NCI-H345 treated with DMSO at 0.1 percent for 48 hours (cell line): Measurements from ENCODE around the gene EFEMP1.

Experiments
- DNase-seq: peaks from one replicate; lab custom pipeline; 2025; ENCODE audit not compliant: unreplicated experiment; lab: John Stamatoyannopoulos, UW

The EFEMP1 gene

DNA sequence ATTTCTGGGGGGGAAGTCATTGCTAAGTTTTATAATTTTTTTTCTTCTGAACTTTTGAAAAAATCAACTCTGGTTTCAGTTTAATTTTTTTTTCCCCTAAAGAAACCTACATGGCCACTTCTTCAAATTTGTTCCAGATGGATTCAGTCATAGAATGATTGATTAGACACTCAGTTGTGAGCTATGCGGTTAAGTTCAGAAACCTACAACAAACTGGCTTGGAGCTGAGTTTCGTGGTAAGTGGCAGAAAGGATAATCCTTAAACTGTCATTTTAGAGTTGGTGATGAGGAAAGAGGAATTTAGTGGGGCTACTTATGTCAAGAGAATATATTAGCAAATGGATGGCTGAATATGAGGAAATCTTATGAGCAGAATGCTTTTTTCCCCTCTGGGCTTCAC lies 23.7 kb downstream of the EFEMP1 start:
- no peak for DNase-seq

DNA sequence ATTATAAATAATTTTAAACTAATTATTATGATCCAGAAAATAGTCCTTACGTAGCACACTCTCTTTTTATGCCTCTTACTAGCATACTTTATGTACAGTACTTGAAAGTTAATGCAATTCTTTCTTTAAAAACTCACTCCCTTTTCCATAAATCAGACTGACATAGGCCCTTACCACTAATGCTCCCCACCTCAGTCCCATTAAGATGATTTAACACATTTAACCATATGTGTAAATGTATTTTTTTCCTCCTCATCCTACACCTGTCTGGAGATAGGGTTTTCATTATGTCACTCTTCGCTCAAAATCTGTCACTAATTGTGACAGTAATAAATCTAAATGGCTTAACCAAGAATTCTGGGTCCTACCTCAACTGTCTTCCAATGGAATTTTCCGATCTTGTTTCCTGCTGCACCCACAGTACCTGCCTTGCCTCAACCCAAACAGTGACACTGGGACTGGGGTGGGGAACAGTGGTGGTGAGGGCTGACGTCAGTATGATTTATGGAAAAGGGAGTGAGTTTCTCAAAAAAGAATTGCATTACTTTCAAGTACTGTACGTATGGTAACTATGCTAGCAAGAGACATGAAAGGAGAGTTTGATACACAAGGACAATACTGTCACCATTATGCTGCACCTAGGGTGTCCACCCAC lies 25.1 kb downstream of the EFEMP1 start:
- no peak for DNase-seq

GRCh38 chr2:55896633-55897032 lies 26.9 kb downstream of the EFEMP1 start:
- DNase-seq, result no peak

DNA sequence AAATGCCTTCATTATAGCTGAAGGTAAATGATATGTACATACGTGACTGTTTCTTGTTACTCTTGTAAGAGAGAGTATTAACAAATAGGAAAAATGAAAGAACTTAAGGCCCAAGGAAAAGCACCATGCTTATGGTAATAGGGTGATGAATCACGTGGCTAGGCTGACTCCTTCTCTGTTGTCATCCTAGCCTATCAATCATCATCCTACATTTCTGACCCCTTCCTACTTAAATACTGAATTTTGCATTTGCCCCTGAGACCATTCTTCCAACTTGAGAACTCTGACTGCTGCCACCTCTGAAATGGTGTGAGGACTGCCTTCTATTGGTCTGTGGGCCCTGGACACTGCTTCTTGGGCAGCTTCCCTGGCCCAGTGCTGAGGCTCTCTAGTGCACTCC lies 28.9 kb downstream of the EFEMP1 start:
- no peak for DNase-seq

- DNase-seq, result no peak
These were observed 31.9 kb downstream of the EFEMP1 start for GRCh38 chr2:55891671-55892094.

GRCh38 chr2:55888936-55889335 lies 34.6 kb downstream of the EFEMP1 start:
- DNase-seq, result no peak

GRCh38 chr2:55887901-55888624 lies 35.5 kb downstream of the EFEMP1 start:
- no peak for DNase-seq

DNA sequence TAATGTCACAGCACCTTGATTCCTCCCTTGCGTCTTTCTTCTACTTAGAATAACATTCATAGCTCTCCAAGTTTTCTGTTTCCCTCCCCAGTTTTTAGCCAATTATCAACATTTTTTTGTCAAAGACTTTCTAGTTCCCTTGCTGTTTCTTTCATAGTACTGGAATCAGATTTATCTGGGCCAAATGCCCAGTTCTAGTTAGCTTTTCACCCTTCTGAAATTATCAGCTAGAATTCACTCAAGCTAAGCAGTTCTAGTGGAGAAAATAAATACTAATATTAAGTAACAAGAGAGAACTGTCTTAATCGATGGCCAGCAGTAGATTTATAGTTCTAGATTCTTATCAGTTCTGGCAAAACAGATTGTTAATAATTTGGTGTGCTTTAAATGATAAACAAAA lies 36.2 kb downstream of the EFEMP1 start:
- DNase-seq, result no peak

GRCh38 chr2:55885944-55886281 lies 37.7 kb downstream of the EFEMP1 start:
- no peak for DNase-seq

DNA sequence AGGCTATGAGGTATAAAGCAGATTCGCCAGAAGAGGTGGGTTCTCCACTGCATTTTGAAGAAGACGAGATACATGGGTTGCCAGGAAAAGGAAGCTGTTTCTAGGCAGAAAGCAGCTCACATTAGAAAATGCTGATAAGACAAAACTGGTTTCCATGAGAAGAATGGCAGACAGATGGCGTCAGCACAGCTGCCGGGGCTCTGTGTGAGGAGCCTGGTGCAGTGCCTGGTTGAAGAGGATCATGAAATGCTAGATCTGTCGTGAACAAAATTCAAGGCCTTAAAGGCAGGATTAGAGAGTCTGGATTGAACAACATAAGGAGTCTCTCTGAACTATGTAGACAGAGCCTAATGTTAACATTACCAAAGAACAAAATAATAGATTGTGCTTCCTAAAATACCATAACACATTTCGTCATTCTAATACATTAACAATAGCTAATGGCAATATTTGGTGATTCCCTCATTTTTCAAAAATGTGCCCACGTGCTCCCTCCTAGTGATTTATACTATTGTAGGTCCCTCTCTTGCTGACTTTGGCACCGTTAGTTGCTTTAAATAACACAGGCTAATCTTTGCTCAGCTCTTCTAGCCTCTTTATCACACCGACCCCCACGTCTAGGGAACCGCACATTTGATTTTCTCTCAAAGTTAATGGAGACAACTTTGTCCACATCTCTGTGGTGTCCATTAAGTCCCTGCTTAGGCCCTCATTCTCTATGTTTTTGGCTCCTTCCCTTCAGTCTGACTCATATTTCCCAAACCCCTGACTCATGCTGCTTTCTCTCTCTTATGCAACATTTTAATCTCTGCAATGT lies 38.2 kb downstream of the EFEMP1 start:
- DNase-seq, result no peak

DNA sequence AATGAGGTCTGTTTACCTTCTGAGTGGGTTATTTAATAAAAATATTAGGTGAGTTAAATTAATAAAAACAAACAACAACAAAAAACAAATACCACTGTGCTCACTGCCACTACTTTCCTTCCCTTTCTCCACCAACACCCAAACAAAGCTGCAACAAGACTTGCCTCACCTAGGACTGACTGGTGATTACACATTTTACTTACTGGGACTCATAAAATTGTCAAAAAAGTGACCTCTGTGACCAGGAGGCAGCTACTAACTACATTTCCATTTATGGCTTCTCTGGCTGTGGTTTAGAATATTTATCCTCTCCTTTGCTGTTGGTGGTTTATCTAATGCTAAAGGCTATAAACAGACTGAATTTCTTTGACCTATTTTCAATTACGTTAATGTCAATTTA lies 39.8 kb downstream of the EFEMP1 start:
- no peak for DNase-seq

DNA sequence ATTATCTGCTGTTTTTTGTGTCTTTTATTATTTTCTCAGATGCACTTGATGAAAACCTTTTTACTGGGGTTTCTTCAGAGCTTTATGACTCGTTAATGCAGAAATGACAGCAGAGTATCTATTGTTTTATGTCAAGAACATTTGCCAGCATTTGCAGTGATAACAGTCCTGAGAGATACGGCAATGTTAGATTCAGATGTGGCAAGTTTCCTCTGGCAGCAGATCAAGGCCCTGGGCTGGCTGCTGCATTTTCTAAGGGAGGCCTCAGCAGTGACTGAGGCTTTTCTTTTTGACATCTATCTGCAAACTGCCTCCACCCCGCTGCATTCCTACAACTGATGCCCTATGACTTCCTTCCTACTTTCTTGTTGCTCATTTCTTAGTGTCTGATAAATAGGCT lies 40.2 kb downstream of the EFEMP1 start:
- no peak for DNase-seq

GRCh38 chr2:55882954-55883353 lies 40.6 kb downstream of the EFEMP1 start:
- no peak for DNase-seq

- no peak for DNase-seq
These were observed 43.0 kb downstream of the EFEMP1 start for GRCh38 chr2:55880416-55881143.

DNA sequence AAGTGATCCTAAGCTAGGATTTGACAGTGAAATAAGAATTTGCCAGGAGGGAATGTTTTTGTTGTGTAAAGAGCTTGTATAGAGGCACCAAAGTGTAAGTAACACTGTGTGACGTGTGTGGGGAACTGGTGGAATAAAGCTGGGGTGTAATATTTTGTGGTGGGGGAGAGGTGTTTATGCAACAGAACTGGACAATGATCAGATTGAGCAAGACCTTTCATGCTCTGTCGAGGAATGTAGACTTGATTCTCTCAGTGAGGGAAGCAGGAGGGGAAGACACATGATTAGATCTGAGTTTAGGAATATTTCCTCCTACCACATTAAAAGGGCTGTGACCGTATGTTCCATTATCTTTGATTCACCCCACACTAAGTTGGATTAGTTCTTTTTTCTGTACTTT lies 43.6 kb downstream of the EFEMP1 start:
- DNase-seq, result no peak

GRCh38 chr2:55877087-55877436 lies 46.5 kb downstream of the EFEMP1 start:
- no peak for DNase-seq

DNA sequence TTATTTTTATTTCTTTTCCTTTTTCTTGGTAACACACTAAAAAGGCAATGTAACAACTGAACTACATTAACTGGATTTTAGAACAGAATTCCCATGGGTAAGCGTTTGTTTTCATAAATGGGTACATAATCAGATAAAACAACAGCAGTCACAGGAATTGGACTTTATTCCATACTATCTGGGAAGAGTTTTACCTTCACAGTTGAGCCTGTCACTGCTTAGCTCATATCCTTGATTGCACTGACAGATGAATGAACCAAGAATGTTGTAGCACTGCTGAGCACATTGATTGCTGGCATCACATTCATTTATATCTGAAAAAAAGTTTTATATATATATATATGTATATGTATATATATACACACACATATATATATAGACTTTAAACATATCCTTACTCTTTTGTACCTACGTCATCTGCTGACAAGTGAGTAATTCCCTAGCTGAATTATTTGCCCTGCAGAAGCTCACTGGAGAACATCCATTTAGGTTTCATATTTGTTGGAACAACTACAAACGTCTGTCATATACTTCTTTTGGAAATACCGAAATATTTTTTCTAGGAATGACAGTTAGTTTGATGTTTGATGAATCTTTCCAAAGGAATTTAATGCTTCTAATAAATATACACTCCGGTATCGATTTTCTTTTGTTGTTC lies 47.0 kb downstream of the EFEMP1 start:
- DNase-seq, result no peak

- DNase-seq, result no peak
These were observed 48.0 kb downstream of the EFEMP1 start for GRCh38 chr2:55875434-55876135.

GRCh38 chr2:55874338-55874737 lies 49.2 kb downstream of the EFEMP1 start:
- no peak for DNase-seq

GRCh38 chr2:55871637-55872036 lies 51.9 kb downstream of the EFEMP1 start:
- no peak for DNase-seq
